HG02943 (cell line): ENCODE measurements around the gene WDR45B.
"Not testable (repeated sequence)": the region's sequence is repeated elsewhere in the genome, so short reads cannot be mapped to it uniquely, and the experiment has no call there.

Experiments
- ATAC-seq: cut with Tn5 transposase; IDR thresholded peaks from one replicate; pipeline ENCODE4 v1.9.1; 2021; ENCODE audit warnings: mild to moderate bottlenecking, low read depth, moderate library complexity; ENCODE audit not compliant: unreplicated experiment

Gene WDR45B

DNA sequence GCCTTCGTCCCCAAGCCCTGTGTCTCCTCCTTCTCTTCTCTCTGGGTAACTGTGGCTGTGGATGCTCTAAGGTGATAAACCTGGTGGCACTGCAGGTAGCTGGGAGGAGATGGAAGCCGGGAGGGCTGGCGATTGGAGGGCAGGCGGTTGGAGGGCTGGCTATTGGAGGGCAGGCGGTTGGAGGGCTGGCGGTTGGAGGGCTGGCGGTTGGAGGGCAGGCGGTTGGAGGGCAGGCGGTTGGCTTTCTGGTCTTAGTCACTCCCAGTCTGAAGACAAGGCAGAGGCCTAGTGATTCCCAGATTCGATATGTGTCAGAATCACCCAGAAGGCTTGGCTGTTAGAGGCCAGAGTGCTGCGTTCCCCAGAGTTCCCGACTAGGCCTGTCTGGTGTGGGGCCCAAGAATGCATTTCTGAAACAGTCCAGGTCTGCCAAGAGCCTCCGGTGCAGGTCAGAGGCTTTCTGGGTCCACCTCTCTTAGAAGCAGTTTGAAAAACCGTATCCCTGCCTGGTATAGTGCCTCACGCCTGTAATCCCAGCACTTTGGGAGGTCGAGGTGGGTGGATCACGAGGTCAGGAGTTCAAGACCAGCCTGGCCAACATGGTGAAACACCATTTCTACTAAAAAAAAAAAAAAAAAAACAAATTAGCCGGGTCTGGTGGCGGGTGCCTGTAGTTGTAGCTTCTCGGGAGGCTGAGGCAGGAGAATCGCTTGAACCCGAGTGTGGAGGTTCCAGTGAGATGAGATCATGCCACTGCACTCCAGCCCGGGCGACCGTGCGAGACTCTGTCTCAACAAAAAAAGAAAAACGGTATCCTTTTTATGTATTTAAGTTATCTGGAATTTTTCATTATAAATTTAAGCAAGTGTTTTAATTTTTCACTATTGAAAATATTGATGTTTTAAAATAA is 59.7 kb downstream of the WDR45B start:
- ATAC-seq, result no peak

DNA sequence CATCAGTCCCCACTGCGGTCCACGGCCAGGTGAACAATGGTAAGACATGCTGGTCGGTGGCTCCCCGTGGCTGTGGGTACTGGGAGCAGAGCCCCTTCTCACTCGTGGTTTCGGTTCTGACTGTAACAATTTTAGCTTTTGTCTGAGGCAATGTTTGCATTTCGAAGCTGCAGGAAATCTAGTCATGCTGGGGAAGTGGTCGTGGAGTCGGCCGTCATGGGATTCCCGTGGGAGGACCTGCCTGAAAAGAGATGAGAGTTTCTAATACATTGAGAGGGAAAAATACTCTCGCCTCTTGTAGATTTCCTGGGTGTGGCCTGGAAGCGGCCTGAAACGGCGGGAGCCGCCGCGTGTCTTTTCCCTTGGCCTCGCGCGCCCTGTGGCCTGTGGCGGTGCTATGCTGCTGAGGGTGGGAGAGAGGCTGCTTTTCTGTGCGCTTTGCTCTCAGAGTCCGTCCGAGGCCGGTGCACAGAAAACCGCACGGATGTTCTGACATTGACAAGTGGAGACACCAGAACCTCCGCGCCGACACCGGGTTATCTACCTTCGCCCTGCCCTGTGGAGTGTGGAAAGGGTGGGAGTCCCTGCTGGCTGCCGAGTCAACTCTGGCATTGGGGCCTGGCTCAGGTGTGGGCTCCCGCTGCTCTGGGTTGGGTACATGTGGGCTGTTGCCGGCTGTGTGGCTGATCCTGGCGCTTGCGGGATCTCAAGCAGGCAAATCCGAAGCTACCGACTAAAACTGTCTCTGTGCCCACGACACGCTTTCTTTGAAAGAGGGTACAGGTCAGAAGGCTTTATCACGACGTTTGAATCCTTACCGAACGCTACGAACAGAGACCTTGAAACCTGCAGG is 60.8 kb downstream of the WDR45B start:
- no peak for ATAC-seq

DNA sequence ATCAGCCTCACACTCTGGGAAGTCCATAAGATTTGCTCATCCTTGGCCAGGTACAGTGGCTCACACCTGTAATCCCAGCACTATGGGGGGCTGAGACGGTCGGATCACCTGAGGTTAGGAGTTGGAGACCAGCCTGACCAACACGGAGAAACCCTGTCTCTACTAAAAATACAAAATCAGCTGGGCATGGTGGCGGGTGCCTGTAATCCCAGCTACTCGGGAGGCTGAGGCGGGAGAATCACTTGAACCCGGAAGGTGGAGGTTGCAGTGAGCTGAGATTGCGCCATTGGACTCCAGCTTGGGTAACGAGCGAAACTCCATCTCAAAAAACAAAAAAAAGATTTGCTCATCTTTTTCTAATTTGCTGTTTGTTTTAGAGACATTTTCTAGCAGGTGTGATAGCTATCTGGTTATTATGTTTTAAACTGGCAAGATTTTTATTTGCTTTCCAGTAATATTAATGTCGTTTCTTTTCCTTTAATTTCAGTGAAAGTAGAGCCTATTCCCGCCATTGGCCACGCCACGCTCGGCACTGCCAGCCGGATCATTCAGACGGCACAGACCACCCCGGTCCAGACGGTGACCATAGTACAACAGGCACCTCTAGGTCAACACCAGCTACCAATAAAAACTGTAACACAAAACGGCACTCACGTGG is 61.5 kb downstream of the WDR45B start:
- ATAC-seq, result no peak

DNA sequence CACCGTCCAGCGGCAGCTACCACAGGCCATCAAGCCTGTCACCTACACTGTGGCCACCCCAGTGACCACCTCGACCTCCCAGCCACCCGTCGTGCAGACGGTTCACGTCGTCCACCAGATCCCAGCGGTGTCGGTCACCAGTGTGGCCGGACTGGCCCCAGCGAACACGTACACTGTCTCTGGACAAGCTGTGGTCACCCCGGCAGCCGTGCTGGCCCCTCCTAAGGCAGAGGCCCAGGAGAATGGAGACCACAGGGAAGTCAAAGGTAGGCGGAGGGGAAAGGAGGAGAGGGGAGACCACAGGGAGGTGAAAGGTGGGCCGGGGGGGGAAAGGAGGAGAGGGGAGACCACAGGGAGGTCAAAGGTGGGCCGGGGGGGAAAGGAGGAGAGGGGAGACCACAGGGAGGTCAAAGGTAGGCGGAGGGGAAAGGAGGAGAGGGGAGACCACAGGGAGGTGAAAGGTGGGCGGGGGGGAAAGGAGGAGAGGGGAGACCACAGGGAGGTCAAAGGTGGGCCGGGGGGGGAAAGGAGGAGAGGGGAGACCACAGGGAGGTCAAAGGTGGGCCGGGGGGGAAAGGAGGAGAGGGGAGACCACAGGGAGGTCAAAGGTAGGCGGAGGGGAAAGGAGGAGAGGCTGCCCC is 62.2 kb downstream of the WDR45B start:
- ATAC-seq, result not testable (repeated sequence)

DNA sequence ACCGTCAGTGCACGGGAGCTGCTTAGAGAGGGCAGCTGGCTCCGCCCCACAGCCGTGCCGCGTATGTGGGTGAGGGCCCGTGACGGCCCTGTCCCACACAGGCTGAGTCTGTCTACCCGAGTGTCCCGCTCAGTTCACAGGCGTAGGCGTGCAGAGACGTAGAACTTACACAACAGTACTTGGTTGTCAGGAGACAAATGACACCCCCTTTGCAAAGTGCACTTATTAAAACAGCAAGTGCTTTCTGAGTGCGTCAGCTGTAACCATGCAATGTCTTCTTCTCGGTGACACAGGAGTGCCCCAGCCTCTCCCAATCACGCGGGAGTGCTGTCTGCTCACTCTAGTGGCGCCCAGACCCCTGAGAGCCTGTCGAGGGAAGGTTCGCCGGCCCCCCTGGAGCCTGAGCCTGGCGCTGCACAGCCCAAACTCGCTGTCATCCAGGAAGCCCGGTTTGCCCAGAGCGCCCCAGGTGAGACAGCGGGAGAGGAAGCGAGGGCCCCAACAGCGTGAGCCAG is 64.5 kb downstream of the WDR45B start:
- no peak for ATAC-seq

DNA sequence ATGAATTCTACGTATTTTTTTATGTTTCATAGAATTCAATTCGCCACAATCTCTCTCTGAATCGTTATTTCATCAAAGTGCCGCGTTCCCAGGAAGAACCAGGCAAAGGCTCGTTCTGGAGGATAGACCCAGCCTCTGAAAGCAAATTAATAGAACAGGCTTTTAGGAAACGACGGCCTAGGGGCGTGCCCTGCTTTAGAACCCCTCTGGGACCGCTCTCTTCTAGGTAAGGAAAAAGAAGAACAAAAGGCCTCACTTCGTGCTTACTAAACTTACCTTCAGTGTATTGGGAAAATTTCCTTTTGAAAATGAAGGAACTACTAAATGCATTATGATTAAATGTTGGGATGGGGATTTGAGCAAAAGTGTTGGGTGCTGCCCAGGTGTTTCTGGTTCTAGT is 65.5 kb downstream of the WDR45B start:
- ATAC-seq, result no peak

DNA sequence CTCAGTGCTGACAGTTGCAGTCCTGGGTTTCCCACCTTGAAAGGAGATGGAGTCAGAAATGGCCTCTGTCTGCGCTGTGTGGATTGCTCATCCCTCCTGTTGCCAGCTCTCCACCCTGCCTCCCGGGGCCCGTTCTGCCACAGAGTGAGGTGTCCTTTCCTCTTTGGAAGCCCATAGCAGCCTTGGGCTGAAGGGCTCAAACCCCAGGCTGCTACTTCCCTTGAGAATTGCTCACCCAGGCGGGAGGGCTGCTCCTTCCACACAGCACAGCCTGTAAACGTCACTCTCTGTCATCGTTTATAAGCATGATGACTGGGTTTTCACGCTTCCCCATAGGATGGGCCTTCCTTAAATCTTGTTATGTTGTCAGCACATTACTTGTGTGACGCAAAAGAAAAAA is 66.0 kb downstream of the WDR45B start:
- ATAC-seq, result no peak

DNA sequence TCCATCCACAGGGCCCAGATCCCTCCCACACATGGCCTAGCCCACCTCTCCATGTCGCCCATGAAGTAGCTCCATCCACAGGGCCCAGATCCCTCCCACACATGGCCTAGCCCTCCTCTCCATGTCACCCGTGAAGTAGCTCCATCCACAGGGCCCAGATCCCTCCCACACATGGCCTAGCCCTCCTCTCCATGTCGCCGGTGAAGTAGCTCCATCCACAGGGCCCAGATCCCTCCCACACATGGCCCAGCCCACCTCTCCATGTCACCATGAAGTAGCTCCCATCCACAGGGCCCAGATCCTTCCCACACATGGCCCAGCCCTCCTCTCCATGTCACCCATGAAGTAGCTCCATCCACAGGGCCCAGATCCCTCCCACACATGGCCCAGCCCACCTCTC is 68.3 kb downstream of the WDR45B start:
- not testable (repeated sequence) for ATAC-seq

DNA sequence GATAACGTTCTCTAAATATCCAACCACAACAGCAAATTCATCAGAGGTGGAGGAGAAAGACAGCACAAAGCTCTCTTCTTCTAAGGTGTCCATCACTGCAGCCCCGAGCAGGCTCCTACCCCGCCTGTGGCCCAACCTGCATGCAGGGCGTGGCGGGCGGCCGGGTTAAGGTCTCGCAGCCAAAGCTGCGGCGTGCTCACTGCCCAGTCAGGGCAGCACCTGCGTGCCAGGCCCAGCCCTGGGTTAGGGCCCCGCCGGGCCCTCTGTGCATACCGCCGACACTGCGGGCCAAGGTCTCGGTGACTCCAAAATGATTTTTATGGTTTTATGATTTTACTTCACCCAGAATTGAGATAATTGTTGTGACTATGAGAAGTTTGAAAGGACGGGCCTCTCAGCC is 70.9 kb downstream of the WDR45B start:
- no peak for ATAC-seq

DNA sequence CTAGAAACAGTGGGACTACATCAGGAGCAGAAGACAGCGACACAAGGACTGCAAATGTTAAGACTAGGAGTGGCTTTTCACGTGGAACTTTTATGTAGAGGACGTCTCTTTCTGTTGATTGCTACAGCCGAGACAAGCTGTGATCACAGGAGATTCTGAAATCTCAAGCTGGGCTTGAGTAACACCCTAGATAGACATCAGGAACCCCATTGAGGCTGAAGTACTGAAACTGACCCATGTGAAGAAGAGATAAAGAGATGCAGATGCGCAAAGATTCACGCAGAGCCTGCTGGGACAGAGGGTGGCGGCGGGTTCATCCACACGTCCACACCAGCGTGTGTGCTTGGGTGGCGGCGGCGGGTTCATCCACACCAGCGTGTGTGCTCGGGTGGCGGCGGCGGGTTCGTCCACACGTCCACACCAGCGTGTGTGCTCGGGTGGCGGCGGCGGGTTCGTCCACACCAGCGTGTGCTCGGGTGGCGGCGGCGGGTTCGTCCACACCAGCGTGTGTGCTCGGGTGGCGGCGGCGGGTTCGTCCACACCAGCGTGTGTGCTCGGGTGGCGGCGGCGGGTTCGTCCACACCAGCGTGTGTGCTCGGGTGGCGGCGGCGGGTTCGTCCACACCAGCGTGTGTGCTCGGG is 72.5 kb downstream of the WDR45B start:
- ATAC-seq, result not testable (repeated sequence)

DNA sequence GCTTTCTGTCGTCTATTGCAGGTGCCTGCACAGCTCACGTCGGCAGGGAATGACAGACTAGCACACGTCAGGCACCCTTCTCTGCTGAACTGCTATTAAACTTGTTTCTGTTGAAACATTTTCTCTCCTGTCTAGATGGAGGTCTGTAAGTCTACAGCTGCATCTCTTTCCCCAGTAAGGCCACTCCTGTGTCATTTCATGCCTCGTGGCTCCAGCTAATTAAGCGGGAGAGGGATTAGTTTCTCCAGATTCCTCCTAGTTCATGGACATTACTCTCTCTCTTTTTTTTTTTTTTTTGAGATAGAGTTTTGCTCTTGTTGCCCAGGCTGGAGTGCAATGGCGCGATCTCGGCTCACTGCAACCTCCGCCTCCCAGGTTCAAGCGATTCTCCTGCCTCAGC is 74.2 kb downstream of the WDR45B start:
- no peak for ATAC-seq

DNA sequence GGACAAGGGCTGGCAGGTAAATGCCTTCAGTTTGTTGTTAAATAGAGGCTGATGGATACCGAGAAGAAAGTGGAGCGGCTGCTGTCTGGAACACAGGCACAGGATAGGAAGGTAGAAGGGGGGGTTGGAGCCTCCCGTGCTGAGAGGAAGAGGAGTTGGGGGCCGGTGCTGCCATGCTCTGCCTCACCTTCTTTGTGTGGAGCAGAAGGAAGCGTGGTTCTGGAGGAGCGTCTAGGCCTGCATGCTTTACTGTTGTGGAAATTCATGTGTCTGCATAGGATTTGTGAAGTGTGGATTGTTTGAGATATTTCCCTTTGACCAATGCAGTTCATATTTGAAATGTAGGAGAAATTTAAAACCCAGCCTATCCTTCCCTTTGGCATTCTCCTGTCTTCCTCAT is 76.4 kb downstream of the WDR45B start:
- no peak for ATAC-seq

DNA sequence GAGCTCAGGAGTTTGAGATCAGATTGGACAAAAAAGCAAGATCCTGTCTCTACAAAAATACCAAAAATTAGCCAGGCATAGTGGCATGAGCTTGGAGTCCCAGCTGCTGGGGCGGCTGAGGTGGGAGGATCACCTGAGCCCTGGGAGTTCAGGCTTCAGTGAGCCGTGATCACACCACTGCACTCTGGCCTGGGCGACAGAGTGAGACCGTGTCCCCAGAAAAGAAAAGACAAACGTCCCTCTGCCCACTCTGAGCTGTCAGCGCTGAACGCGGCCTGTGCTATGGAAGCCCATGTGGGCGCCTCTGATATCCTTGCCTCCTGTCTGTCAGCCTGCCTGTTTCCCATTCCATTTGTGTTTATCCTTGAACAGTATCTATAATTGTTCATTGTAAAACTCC is 78.0 kb downstream of the WDR45B start:
- ATAC-seq, result no peak

DNA sequence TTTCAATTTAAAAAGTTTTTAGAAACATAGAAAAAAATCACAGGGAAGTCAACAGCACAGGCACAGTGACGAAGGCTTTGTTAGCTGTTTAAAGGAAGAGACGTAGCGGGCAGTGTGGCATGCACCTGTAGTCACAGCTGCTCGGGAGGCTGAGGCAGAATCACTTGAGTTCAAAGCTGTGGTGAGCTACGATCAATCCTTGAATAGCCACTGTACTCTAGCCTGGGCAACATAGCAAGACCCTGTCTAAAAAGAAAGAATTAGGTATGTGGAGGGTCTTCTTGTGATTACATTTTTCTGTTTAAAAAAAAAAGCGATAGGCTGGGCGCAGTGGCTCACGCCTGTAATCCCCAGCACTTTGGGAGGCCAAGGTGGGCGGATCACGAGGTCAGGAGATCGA is 78.6 kb downstream of the WDR45B start:
- no peak for ATAC-seq

DNA sequence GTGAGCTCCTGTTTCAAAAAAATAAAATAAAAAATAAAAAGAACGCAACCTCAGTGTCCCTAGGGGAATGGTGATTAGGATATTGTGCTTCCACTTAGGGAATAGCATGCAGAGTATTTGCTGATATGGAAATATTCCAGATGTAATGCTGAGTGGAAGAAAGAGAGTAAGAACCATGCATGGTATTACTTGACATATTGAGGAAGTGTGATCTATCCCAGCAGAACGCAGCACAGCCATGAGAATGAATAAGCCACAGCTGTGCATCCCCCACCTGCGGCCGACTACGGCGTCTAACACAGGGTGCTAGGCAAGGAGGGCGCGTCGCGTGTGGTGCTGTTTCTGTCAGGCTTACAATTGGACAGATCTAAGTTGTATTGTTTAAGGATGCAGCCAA is 79.2 kb downstream of the WDR45B start:
- ATAC-seq, result no peak

DNA sequence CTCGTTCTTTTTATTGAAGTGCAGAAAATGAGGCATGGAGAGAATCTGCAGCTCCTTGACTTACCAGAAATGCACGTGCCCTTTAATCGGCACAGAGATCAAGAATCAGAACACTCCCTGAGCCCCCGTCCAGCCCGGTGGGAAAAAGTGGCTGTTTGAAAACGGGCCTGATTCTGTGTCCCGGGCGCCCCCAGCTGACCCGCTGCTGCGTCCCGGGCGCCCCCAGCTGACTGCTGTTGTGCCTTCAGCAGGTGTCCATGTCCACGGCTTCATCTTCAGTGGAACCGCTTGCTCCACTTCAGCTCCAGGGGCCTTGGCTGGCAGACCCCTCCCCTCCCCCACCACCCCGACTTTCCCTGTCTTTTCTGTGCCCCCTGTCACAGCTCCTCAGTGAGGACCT is 81.0 kb downstream of the WDR45B start:
- ATAC-seq, result no peak

DNA sequence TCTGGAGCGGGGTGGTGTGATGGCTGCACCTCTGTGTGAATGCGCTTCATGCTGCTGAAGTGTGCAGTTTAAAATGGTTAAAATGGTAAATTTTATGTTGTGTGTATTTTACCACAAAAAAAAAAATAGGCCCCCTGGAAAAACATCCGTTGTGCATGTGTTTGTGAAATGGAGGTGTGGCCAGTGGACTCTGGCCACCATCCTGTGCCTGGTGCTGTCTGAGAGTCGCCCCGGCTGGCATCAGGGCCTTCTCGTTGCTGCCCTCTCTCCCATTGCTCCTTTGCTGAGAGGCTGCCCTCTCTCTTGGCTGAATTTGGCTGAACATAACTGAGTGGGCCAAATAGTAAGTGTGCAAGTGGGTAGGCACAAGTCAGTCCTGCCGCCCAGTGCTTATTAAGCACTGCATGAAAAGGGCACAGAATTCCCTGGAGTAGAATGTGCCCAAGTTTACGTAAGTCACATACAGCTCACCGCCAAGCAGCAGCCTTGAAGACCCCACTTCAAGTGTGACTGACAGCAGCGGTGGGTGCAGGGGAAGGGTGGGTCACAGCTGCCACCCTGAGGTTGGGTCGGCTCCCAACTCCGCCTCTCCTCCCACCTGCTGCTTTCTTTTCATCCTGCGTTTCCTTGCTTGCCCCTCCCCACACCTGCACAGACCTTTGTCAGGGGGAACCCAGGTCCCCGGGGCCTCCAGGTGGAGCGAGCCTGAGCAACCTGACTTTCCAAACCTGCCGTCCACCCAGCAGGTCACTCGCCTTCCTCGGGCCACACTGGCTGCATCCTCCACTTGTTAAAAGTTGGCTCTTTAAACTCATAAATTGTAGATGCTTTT is 81.9 kb downstream of the WDR45B start:
- no peak for ATAC-seq

DNA sequence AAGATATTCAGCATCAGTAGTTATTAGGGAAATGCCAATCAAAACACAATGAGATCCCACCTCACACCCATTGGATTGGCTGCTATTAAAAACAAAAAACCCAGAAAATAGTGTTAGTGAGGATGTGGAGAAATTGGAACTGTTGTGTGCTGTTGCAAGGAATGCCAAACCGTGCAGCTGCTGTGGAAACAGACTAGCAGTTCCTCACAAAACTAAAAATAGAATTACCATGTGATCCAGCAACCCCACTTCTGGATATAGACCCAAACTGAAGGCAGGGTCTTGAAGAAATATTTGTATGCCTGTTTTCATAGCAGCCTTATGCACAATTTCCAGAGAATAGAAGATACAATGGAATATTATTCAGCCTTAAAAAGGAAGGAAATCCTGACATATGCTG is 82.7 kb downstream of the WDR45B start:
- ATAC-seq, result no peak
